Right lobe of liver (tissue), 6 donors: ENCODE measurements around the gene PRAF2. TPM values are rescaled to one million over a fixed set of nuclear protein-coding genes. Genes with fewer than 3 reads are reported as not detected.

ENCODE experiments used
- ATAC-seq, 4 donors: fragments of 200-7000 bp; cut with Tn5 transposase; one replicate each; pipeline ENCODE4 v1.9.1; 2020; ENCODE audit warnings: mild to moderate bottlenecking in 4 of 4, moderate library complexity in 4 of 4
- DNase-seq, 3 donors: peaks; one replicate each; pipeline ENCODE4 v3.0.0-alpha.2; 2020
- H3K27ac ChIP-seq, 3 donors: fragments of 200-600 bp; one replicate each; pipeline ENCODE4 v1.8.0; 2022
- H3K27me3 ChIP-seq, 2 donors: fragments of 200-600 bp; one replicate each; pipeline ENCODE4 v1.8.0; 2022
- H3K36me3 ChIP-seq, 4 donors: fragments of 200-600 bp; sonication (generic) in 1 of 4; one replicate each; pipeline versions ENCODE4 v1.5.1 to v1.8.0; 2017 to 2022; ENCODE audit warnings: control low read depth in 1 of 4
- H3K4me1 ChIP-seq, 4 donors: fragments of 200-600 bp; sonication (generic) in 1 of 4; one replicate each; pipeline versions ENCODE4 v1.5.1 to v1.8.0; 2017 to 2022; ENCODE audit warnings: control low read depth in 1 of 4
- H3K4me3 ChIP-seq, 3 donors: fragments of 200-600 bp; one replicate each; pipeline ENCODE4 v1.8.0; 2022
- H3K9me3 ChIP-seq, 4 donors: fragments of 200-600 bp; sonication (generic) in 1 of 4; one replicate each; pipeline versions ENCODE4 v1.5.1 to v1.8.0; 2017 to 2022; ENCODE audit warnings: control low read depth in 1 of 4
- POLR2A ChIP-seq: fragments of 450-650 bp; IDR thresholded peaks from one replicate; pipeline ENCODE4 v1.6.1; 2017; ENCODE audit warnings: antibody characterized with exemption, mild to moderate bottlenecking
- WGBS: methylation state at CpG from one replicate; pipeline ENCODE4 v1.1.6; 2018; ENCODE audit warnings: low coverage, low lambda C conversion rate; ENCODE audit not compliant: insufficient coverage; ENCODE audit errors: missing lambda C conversion rate; 5-methylcytosine and 5-hydroxymethylcytosine counted together
- intact Hi-C, 2 donors: fragments of 100-400 bp; cut with DNase I; formaldehyde crosslinking; loops; one replicate each; pipeline versions ENCODE4 v1.11.2 to v1.14.1; 2022
- total RNA-seq, 6 experiments: library from RNA; depleted of rRNA in 2 of 6; stranded (reverse); fragments of >200 nt in 2 of 6; fragmentation: NEBNext Ultra II Directional in 3 of 6; extraction: Animal tissue kit (Norgen Biotek cat#: 25700) in 3 of 6; gene quantifications; one replicate each; pipeline versions ENCODE4 v1.1.0 to v1.2.4, GENCODE V29; 2016 to 2023
- TF ChIP-seq, protein P1 (sequence below), 4 donors: fragments of 200-600 bp in 3 of 4; fragments of 450-650 bp in 1 of 4; IDR thresholded peaks; one replicate each; pipeline versions ENCODE4 v1.5.1 to v1.8.0; 2016 to 2022; ENCODE audit warnings: antibody characterized with exemption in 4 of 4, mild to moderate bottlenecking in 2 of 4
- donor health status: DM: no; HTN: yes; CAD: no.
- donor health status: DM: no; HTN: no; CAD: no.
- donor health status: DM: no; HTN: no; CAD: no.
- donor health status: DM: no; HTN: yes; CAD: no.
- donor health status: DM: no; HTN: yes; CAD: no.

Gene PRAF2
- total RNA-seq, 6 experiments from 2014 or later, result 3.1 to 11.2 (median 5.1) TPM

DNA sequence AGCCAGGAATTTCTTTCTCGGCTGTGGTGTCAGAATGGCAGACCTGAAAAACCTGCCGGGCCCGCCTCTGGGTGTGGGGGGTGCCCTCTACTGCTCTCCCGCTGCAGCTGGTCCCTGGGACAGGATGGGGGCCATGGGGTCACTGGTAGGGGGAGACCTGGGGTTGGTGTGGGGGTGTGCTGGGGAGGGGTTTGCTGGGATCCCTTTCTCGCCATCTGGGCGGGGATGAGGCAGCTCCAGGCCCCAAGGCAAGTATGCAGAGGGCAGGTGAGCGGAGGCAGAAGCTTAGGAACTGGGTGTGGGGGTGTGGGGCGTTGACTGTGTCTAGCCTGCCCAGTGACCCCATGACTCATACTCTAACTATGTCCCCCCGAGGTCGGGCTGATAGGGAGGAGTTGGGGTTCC lies 14.1 kb downstream of the PRAF2 start:
- Histone ChIP-seq H3K4me3 (peak overlapping the region; percentile 30 to 54 (median 46)), H3K36me3 (no peaks in the 10 kb centered on the region), H3K4me1 (no peaks in the 10 kb centered on the region), H3K27me3 (no peaks in the 10 kb centered on the region), H3K9me3 (no peaks in the 10 kb centered on the region), H3K27ac (no peak overlapping the region)
- no peak for TF ChIP-seq POLR2A
- TF ChIP-seq, protein P1, sequence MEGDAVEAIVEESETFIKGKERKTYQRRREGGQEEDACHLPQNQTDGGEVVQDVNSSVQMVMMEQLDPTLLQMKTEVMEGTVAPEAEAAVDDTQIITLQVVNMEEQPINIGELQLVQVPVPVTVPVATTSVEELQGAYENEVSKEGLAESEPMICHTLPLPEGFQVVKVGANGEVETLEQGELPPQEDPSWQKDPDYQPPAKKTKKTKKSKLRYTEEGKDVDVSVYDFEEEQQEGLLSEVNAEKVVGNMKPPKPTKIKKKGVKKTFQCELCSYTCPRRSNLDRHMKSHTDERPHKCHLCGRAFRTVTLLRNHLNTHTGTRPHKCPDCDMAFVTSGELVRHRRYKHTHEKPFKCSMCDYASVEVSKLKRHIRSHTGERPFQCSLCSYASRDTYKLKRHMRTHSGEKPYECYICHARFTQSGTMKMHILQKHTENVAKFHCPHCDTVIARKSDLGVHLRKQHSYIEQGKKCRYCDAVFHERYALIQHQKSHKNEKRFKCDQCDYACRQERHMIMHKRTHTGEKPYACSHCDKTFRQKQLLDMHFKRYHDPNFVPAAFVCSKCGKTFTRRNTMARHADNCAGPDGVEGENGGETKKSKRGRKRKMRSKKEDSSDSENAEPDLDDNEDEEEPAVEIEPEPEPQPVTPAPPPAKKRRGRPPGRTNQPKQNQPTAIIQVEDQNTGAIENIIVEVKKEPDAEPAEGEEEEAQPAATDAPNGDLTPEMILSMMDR (IDR thresholded peaks at IDR 0.05), result no peak
- DNase-seq (no peak), ATAC-seq (peak; percentile 6 to 46 (median 30))
- WGBS, result 34% methylated on average over 6 of the region's 10 CpGs
- intact Hi-C loops, result no loop called here

DNA sequence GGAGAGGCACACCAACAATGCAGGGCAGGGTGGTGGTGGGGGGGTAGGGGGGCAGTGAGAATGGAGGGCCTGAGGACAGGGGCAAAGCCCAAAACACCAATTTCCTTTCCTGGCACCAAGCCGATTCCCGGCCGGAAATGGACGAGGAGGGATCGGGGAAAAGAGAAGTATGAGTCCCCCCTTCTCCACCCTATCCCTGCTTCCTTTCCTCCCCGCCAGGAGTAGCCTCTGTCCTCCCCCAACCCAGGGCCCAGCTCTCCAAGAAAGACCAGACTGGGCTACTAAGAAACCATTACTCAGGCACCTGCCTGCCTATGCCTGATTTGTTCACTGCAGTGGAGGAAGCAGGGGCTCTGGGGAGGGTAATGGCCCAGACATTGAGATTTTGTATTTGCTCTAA lies 14.6 kb downstream of the PRAF2 start:
- H3K9me3 ChIP-seq, result no peaks in the 10 kb centered on the region
- DNase-seq (no peak), ATAC-seq (peak; percentile 4 to 48 (median 28))
- WGBS, result 49% methylated on average over 3 of the region's 6 CpGs
- no peaks in the 10 kb centered on the region for H3K4me1 ChIP-seq
- intact Hi-C loops, result no loop called here
- no peaks in the 10 kb centered on the region for H3K27me3 ChIP-seq
- peak overlapping the region; percentile 30 to 54 (median 46) for H3K4me3 ChIP-seq
- no peak for TF ChIP-seq POLR2A
- TF ChIP-seq, protein P1 (IDR thresholded peaks at IDR 0.05), result no peak
- no peaks in the 10 kb centered on the region for H3K36me3 ChIP-seq
- peak overlapping the region in 2 of 3 donors; percentile 8 to 37 for H3K27ac ChIP-seq

DNA sequence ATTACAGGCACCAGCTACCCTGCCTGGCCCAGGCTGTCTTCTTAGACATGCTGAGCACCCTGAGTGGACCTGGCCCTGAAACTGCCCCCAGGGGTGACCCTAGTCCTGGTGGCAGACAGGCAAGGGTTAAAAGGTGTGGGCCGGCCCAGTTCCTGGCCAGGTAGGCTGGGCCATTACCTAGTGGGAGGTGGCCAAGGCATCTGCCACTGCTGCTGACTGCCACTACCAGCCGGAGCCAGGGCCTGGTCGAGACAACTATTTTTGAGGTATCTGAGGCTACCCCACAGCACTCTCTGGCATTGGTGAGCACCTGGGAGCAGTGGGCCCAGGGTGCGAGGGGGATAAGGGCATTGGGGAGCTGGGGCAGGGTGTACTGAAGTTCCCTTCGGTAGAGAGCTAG lies 15.0 kb downstream of the PRAF2 start, which contains the start of gene CCDC120:
Gene CCDC120, plus strand, starts transcription at position 206 of the 400 bp plus-strand sequence. CDS start 3,043 bp downstream, outside the sequence.
- TF ChIP-seq, protein P1 (IDR thresholded peaks at IDR 0.05), result no peak
- TF ChIP-seq POLR2A, result peak; percentile 34
- no peaks in the 10 kb centered on the region for H3K4me1 ChIP-seq
- H3K36me3 ChIP-seq, result no peaks in the 10 kb centered on the region
- peak within 1 kb of the TSS in 2 of 3 donors; percentile 8 to 37 for H3K27ac ChIP-seq
- H3K27me3 ChIP-seq, result no peaks in the 10 kb centered on the region
- H3K9me3 ChIP-seq, result no peaks in the 10 kb centered on the region
- DNase-seq (peak in 1 of 3 donors; percentile 54), ATAC-seq (peak; percentile 79 to 88 (median 83))
- peak within 1 kb of the TSS; percentile 30 to 54 (median 46) for H3K4me3 ChIP-seq
- 34% methylated on average over 5 of the region's 5 CpGs for WGBS
- intact Hi-C loops, result no loop called here

DNA sequence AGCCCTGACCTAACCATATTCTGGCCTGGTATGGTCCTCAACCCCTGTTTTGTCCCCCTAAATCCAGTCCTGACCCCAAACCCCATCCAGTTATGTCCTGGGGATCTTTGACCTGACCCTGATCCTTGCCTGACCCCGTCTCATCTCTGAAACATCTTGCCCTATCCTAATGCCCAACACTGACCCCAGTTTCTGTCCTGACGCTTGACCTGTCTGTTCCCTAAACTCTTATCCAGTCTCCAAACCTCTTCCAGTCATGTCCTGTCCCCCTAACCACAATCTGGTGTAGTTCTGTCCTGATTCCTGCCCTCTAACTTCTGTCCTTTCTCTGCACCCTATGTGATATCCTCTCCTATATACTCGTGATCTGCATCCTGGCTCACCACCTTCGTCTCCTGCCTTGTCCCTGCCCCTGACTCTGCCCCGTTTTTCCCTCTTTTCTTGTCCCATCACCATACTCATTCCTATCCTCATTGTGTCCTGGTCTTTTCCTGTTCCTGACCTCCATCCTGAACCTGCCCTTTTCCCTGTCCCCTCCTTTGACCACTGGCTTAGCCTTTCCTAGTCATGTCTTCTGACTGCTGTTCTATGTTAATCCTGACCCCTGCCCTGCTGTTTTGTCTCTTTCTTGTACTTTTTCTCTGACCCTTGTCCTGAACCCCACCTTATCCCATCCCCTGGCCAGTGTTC lies 19.6 kb downstream of the PRAF2 start:
- TF ChIP-seq POLR2A, result no peak
- TF ChIP-seq, protein P1 (IDR thresholded peaks at IDR 0.05), result no peak
- Histone ChIP-seq H3K27me3 (no peaks in the 10 kb centered on the region), H3K27ac (peak overlapping the region; percentile 54 to 65 (median 58)), H3K36me3 (no peaks in the 10 kb centered on the region), H3K9me3 (no peaks in the 10 kb centered on the region), H3K4me1 (no peaks in the 10 kb centered on the region), H3K4me3 (peak overlapping the region; percentile 47 to 57 (median 56))
- DNase-seq (no peak), ATAC-seq (no peak)
- intact Hi-C loops, result no loop called here
- WGBS, result 57% methylated on average over 5 of the region's 5 CpGs
